ENCODE data around the gene IQCN.
A peak's percentile ranks its signal among the peaks of the same experiment; 100 is the strongest.

Gene IQCN

GRCh38 chr19:18304208-18304457 is 29.9 kb upstream of the IQCN start:
- peaks cover 41% of the 10 kb centered on the region for H3K4me1 ChIP-seq (ENCODE audit: control insufficient read depth, insufficient read depth, low read length)
- no peak for DNase-seq (ENCODE audit: low read depth)
- no peaks in the 10 kb centered on the region for H3K27me3 ChIP-seq (replicated peaks; ENCODE audit: control insufficient read depth, insufficient read depth, low read length)
- H3K4me3 ChIP-seq (ENCODE audit: low read length) = peak overlapping the region; percentile 80
- H3K9me3 ChIP-seq (ENCODE audit: control insufficient read depth, low read length) = no peaks in the 10 kb centered on the region
- peaks cover 2% of the 10 kb centered on the region for H3K36me3 ChIP-seq (ENCODE audit: control insufficient read depth, insufficient read depth, low read length, severe bottlenecking)
- peak overlapping the region; percentile 98 for H3K9ac ChIP-seq (ENCODE audit: low read length)

- no peak overlapping the region for H3K4me3 ChIP-seq (ENCODE audit: low read length)
- no peaks in the 10 kb centered on the region for H3K9me3 ChIP-seq (ENCODE audit: control insufficient read depth, low read length)
- H3K36me3 ChIP-seq (ENCODE audit: control insufficient read depth, insufficient read depth, low read length, severe bottlenecking) = no peaks in the 10 kb centered on the region
- H3K27me3 ChIP-seq (replicated peaks; ENCODE audit: control insufficient read depth, insufficient read depth, low read length) = no peaks in the 10 kb centered on the region
- peaks cover 41% of the 10 kb centered on the region for H3K4me1 ChIP-seq (ENCODE audit: control insufficient read depth, insufficient read depth, low read length)
- DNase-seq (ENCODE audit: low read depth) = no peak
- H3K9ac ChIP-seq (ENCODE audit: low read length) = peak overlapping the region; percentile 78
Observed at GRCh38 chr19:18301718-18302111, 27.5 kb upstream of the IQCN start.

- H3K36me3 ChIP-seq (ENCODE audit: control insufficient read depth, insufficient read depth, low read length, severe bottlenecking) = no peaks in the 10 kb centered on the region
- H3K4me3 ChIP-seq (ENCODE audit: low read length) = peak overlapping the region; percentile 27
- no peaks in the 10 kb centered on the region for H3K9me3 ChIP-seq (ENCODE audit: control insufficient read depth, low read length)
- peak; percentile 72 for DNase-seq (ENCODE audit: low read depth)
- H3K4me1 ChIP-seq (ENCODE audit: control insufficient read depth, insufficient read depth, low read length) = peaks cover 41% of the 10 kb centered on the region
- H3K9ac ChIP-seq (ENCODE audit: low read length) = peak overlapping the region; percentile 78
- no peaks in the 10 kb centered on the region for H3K27me3 ChIP-seq (replicated peaks; ENCODE audit: control insufficient read depth, insufficient read depth, low read length)
Observed at GRCh38 chr19:18300930-18301717, 26.9 kb upstream of the IQCN start.

- no peak for DNase-seq (ENCODE audit: low read depth)
- Histone ChIP-seq H3K9me3 (ENCODE audit: control insufficient read depth, low read length) (no peaks in the 10 kb centered on the region), H3K36me3 (ENCODE audit: control insufficient read depth, insufficient read depth, low read length, severe bottlenecking) (no peaks in the 10 kb centered on the region), H3K9ac (ENCODE audit: low read length) (no peak overlapping the region), H3K4me1 (ENCODE audit: control insufficient read depth, insufficient read depth, low read length) (peaks cover 30% of the 10 kb centered on the region), H3K27me3 (replicated peaks; ENCODE audit: control insufficient read depth, insufficient read depth, low read length) (no peaks in the 10 kb centered on the region), H3K4me3 (ENCODE audit: low read length) (no peak overlapping the region)
Observed at GRCh38 chr19:18299654-18300053, 25.4 kb upstream of the IQCN start.

GRCh38 chr19:18298601-18299000 is 24.3 kb upstream of the IQCN start:
- H3K9me3 ChIP-seq (ENCODE audit: control insufficient read depth, low read length) = no peaks in the 10 kb centered on the region
- no peaks in the 10 kb centered on the region for H3K36me3 ChIP-seq (ENCODE audit: control insufficient read depth, insufficient read depth, low read length, severe bottlenecking)
- H3K4me1 ChIP-seq (ENCODE audit: control insufficient read depth, insufficient read depth, low read length) = peaks cover 21% of the 10 kb centered on the region
- no peaks in the 10 kb centered on the region for H3K27me3 ChIP-seq (replicated peaks; ENCODE audit: control insufficient read depth, insufficient read depth, low read length)
- no peak overlapping the region for H3K9ac ChIP-seq (ENCODE audit: low read length)
- no peak for DNase-seq (ENCODE audit: low read depth)
- H3K4me3 ChIP-seq (ENCODE audit: low read length) = no peak overlapping the region

- H3K4me3 ChIP-seq (ENCODE audit: low read length) = no peak overlapping the region
- H3K36me3 ChIP-seq (ENCODE audit: control insufficient read depth, insufficient read depth, low read length, severe bottlenecking) = no peaks in the 10 kb centered on the region
- peaks cover 23% of the 10 kb centered on the region for H3K4me1 ChIP-seq (ENCODE audit: control insufficient read depth, insufficient read depth, low read length)
- H3K9ac ChIP-seq (ENCODE audit: low read length) = no peak overlapping the region
- H3K27me3 ChIP-seq (replicated peaks; ENCODE audit: control insufficient read depth, insufficient read depth, low read length) = no peaks in the 10 kb centered on the region
- DNase-seq (ENCODE audit: low read depth) = peak; percentile 41
- H3K9me3 ChIP-seq (ENCODE audit: control insufficient read depth, low read length) = no peaks in the 10 kb centered on the region
Observed at GRCh38 chr19:18297308-18297707, 23.1 kb upstream of the IQCN start.

GRCh38 chr19:18295034-18295451 is 20.8 kb upstream of the IQCN start:
- H3K9me3 ChIP-seq (ENCODE audit: control insufficient read depth, low read length) = no peaks in the 10 kb centered on the region
- H3K4me1 ChIP-seq (ENCODE audit: control insufficient read depth, insufficient read depth, low read length) = peaks cover 25% of the 10 kb centered on the region
- no peak overlapping the region for H3K4me3 ChIP-seq (ENCODE audit: low read length)
- H3K27me3 ChIP-seq (replicated peaks; ENCODE audit: control insufficient read depth, insufficient read depth, low read length) = no peaks in the 10 kb centered on the region
- no peak for DNase-seq (ENCODE audit: low read depth)
- no peak overlapping the region for H3K9ac ChIP-seq (ENCODE audit: low read length)
- no peaks in the 10 kb centered on the region for H3K36me3 ChIP-seq (ENCODE audit: control insufficient read depth, insufficient read depth, low read length, severe bottlenecking)

- DNase-seq (ENCODE audit: low read depth) = no peak
- no peak overlapping the region for H3K9ac ChIP-seq (ENCODE audit: low read length)
Observed at GRCh38 chr19:18294467-18294864, 20.2 kb upstream of the IQCN start.

GRCh38 chr19:18293642-18294466 is 19.6 kb upstream of the IQCN start:
- Histone ChIP-seq H3K36me3 (ENCODE audit: control insufficient read depth, insufficient read depth, low read length, severe bottlenecking) (no peaks in the 10 kb centered on the region), H3K27me3 (replicated peaks; ENCODE audit: control insufficient read depth, insufficient read depth, low read length) (no peaks in the 10 kb centered on the region), H3K9me3 (ENCODE audit: control insufficient read depth, low read length) (no peaks in the 10 kb centered on the region), H3K4me3 (ENCODE audit: low read length) (peak overlapping the region; percentile 85), H3K9ac (ENCODE audit: low read length) (peak overlapping the region; percentile 88), H3K4me1 (ENCODE audit: control insufficient read depth, insufficient read depth, low read length) (peaks cover 25% of the 10 kb centered on the region)
- no peak for DNase-seq (ENCODE audit: low read depth)

More at GRCh38 chr19:18294467-18294864, 20.2 kb upstream of the IQCN start:
- no peaks in the 10 kb centered on the region for H3K27me3 ChIP-seq (replicated peaks; ENCODE audit: control insufficient read depth, insufficient read depth, low read length)
- no peaks in the 10 kb centered on the region for H3K9me3 ChIP-seq (ENCODE audit: control insufficient read depth, low read length)
- peaks cover 25% of the 10 kb centered on the region for H3K4me1 ChIP-seq (ENCODE audit: control insufficient read depth, insufficient read depth, low read length)
- H3K36me3 ChIP-seq (ENCODE audit: control insufficient read depth, insufficient read depth, low read length, severe bottlenecking) = no peaks in the 10 kb centered on the region
- H3K4me3 ChIP-seq (ENCODE audit: low read length) = no peak overlapping the region

GRCh38 chr19:18292810-18293641 is 18.8 kb upstream of the IQCN start:
- Histone ChIP-seq H3K36me3 (ENCODE audit: control insufficient read depth, insufficient read depth, low read length, severe bottlenecking) (no peaks in the 10 kb centered on the region), H3K4me3 (ENCODE audit: low read length) (peak overlapping the region; percentile 85), H3K27me3 (replicated peaks; ENCODE audit: control insufficient read depth, insufficient read depth, low read length) (no peaks in the 10 kb centered on the region), H3K9me3 (ENCODE audit: control insufficient read depth, low read length) (no peaks in the 10 kb centered on the region), H3K4me1 (ENCODE audit: control insufficient read depth, insufficient read depth, low read length) (peaks cover 25% of the 10 kb centered on the region), H3K9ac (ENCODE audit: low read length) (peak overlapping the region; percentile 88)
- peak; percentile 73 for DNase-seq (ENCODE audit: low read depth)

GRCh38 chr19:18292462-18292809 is 18.2 kb upstream of the IQCN start:
- no peaks in the 10 kb centered on the region for H3K36me3 ChIP-seq (ENCODE audit: control insufficient read depth, insufficient read depth, low read length, severe bottlenecking)
- DNase-seq (ENCODE audit: low read depth) = no peak
- H3K4me1 ChIP-seq (ENCODE audit: control insufficient read depth, insufficient read depth, low read length) = peaks cover 25% of the 10 kb centered on the region
- H3K4me3 ChIP-seq (ENCODE audit: low read length) = peak overlapping the region; percentile 85
- H3K9me3 ChIP-seq (ENCODE audit: control insufficient read depth, low read length) = no peaks in the 10 kb centered on the region
- H3K9ac ChIP-seq (ENCODE audit: low read length) = peak overlapping the region; percentile 88
- H3K27me3 ChIP-seq (replicated peaks; ENCODE audit: control insufficient read depth, insufficient read depth, low read length) = no peaks in the 10 kb centered on the region

Data from adipocyte (in vitro differentiated cells).